GM23338 (cell line): ENCODE data around the gene FOXA2.

Source experiments
- CREB1 ChIP-seq: fragments of 250-450 bp; sonication (Bioruptor Pico); IDR thresholded peaks from 2 replicates; pipeline ENCODE4 v1.5.0; 2020; ENCODE audit warnings: low read depth, mild to moderate bottlenecking, moderate library complexity
- CTCF ChIP-seq, 2 experiments: fragments of 200-600 bp in 1 of 2; sonication (generic) in 1 of 2; conservative IDR thresholded peaks; 2 replicates each; pipeline versions ENCODE4 v1.5.1 to v1.6.1; 2016 to 2017; ENCODE audit warnings: antibody characterized with exemption in 2 of 2, low read depth in 2 of 2, mild to moderate bottlenecking in 2 of 2, moderate library complexity in 1 of 2
- EZH2 ChIP-seq: fragments of 200-600 bp; sonication (generic); IDR thresholded peaks from one replicate; pipeline ENCODE4 v1.8.0; 2017; ENCODE audit warnings: antibody characterized with exemption, mild to moderate bottlenecking, low read depth; ENCODE audit not compliant: unreplicated experiment
- EZH2phosphoT487 ChIP-seq: fragments of 200-600 bp; sonication (generic); IDR thresholded peaks from one replicate; pipeline ENCODE4 v1.8.1; 2018; ENCODE audit warnings: antibody characterized with exemption; ENCODE audit not compliant: unreplicated experiment
- NANOG ChIP-seq: IDR thresholded peaks from 2 replicates; pipeline ENCODE4 v1.6.1; 2016; ENCODE audit warnings: antibody characterized with exemption, borderline replicate concordance
- POLR2AphosphoS5 ChIP-seq: IDR thresholded peaks from 2 replicates; pipeline ENCODE4 v1.6.1; 2016; ENCODE audit warnings: antibody characterized with exemption, low read depth
- STAT1 ChIP-seq: IDR thresholded peaks from one replicate; pipeline ENCODE4 v1.6.1; 2016; ENCODE audit warnings: antibody characterized with exemption; ENCODE audit not compliant: unreplicated experiment
- TF ChIP-seq, protein P1 (sequence below): IDR thresholded peaks from one replicate; pipeline ENCODE4 v1.6.1; 2018; ENCODE audit warnings: antibody characterized with exemption; ENCODE audit not compliant: unreplicated experiment
- TF ChIP-seq, protein P2 (sequence below): IDR thresholded peaks from 2 replicates; pipeline ENCODE4 v1.6.1; 2016; ENCODE audit warnings: antibody characterized with exemption

GRCh38 chr20:22566876-22567658 is 17.3 kb downstream of the FOXA2 start:
- no peak for TF ChIP-seq CREB1
- TF ChIP-seq CTCF (conservative IDR thresholded peaks at IDR 0.05; ENCODE audit: low read depth in 2 of 2) = no peak
- TF ChIP-seq POLR2AphosphoS5 = no peak
- TF ChIP-seq EZH2 = no peak
- TF ChIP-seq, protein P1, sequence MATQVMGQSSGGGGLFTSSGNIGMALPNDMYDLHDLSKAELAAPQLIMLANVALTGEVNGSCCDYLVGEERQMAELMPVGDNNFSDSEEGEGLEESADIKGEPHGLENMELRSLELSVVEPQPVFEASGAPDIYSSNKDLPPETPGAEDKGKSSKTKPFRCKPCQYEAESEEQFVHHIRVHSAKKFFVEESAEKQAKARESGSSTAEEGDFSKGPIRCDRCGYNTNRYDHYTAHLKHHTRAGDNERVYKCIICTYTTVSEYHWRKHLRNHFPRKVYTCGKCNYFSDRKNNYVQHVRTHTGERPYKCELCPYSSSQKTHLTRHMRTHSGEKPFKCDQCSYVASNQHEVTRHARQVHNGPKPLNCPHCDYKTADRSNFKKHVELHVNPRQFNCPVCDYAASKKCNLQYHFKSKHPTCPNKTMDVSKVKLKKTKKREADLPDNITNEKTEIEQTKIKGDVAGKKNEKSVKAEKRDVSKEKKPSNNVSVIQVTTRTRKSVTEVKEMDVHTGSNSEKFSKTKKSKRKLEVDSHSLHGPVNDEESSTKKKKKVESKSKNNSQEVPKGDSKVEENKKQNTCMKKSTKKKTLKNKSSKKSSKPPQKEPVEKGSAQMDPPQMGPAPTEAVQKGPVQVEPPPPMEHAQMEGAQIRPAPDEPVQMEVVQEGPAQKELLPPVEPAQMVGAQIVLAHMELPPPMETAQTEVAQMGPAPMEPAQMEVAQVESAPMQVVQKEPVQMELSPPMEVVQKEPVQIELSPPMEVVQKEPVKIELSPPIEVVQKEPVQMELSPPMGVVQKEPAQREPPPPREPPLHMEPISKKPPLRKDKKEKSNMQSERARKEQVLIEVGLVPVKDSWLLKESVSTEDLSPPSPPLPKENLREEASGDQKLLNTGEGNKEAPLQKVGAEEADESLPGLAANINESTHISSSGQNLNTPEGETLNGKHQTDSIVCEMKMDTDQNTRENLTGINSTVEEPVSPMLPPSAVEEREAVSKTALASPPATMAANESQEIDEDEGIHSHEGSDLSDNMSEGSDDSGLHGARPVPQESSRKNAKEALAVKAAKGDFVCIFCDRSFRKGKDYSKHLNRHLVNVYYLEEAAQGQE = no peak
- no peak for TF ChIP-seq STAT1
- TF ChIP-seq NANOG = no peak; the same call in 1 of the 2 replicates
- TF ChIP-seq EZH2phosphoT487 = no peak
- TF ChIP-seq, protein P2, sequence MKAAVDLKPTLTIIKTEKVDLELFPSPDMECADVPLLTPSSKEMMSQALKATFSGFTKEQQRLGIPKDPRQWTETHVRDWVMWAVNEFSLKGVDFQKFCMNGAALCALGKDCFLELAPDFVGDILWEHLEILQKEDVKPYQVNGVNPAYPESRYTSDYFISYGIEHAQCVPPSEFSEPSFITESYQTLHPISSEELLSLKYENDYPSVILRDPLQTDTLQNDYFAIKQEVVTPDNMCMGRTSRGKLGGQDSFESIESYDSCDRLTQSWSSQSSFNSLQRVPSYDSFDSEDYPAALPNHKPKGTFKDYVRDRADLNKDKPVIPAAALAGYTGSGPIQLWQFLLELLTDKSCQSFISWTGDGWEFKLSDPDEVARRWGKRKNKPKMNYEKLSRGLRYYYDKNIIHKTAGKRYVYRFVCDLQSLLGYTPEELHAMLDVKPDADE = no peak
